RPMI8226 (cell line): ENCODE results near the gene UBN1.
A peak's percentile ranks its signal among the peaks of the same experiment; 100 is the strongest.

Experiments used
- DNase-seq: peaks from one replicate; pipeline ENCODE4 v3.0.0-alpha.2; 2015

Gene UBN1, protein sequence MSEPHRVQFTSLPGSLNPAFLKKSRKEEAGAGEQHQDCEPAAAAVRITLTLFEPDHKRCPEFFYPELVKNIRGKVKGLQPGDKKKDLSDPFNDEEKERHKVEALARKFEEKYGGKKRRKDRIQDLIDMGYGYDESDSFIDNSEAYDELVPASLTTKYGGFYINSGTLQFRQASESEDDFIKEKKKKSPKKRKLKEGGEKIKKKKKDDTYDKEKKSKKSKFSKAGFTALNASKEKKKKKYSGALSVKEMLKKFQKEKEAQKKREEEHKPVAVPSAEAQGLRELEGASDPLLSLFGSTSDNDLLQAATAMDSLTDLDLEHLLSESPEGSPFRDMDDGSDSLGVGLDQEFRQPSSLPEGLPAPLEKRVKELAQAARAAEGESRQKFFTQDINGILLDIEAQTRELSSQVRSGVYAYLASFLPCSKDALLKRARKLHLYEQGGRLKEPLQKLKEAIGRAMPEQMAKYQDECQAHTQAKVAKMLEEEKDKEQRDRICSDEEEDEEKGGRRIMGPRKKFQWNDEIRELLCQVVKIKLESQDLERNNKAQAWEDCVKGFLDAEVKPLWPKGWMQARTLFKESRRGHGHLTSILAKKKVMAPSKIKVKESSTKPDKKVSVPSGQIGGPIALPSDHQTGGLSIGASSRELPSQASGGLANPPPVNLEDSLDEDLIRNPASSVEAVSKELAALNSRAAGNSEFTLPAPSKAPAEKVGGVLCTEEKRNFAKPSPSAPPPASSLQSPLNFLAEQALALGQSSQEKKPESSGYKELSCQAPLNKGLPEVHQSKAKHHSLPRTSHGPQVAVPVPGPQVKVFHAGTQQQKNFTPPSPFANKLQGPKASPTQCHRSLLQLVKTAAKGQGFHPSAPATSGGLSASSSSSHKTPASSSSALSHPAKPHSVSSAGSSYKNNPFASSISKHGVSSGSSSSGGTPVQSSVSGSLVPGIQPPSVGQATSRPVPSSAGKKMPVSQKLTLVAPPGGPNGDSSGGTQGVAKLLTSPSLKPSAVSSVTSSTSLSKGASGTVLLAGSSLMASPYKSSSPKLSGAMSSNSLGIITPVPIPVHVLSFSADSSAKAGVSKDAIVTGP (N-terminal part only)

DNA sequence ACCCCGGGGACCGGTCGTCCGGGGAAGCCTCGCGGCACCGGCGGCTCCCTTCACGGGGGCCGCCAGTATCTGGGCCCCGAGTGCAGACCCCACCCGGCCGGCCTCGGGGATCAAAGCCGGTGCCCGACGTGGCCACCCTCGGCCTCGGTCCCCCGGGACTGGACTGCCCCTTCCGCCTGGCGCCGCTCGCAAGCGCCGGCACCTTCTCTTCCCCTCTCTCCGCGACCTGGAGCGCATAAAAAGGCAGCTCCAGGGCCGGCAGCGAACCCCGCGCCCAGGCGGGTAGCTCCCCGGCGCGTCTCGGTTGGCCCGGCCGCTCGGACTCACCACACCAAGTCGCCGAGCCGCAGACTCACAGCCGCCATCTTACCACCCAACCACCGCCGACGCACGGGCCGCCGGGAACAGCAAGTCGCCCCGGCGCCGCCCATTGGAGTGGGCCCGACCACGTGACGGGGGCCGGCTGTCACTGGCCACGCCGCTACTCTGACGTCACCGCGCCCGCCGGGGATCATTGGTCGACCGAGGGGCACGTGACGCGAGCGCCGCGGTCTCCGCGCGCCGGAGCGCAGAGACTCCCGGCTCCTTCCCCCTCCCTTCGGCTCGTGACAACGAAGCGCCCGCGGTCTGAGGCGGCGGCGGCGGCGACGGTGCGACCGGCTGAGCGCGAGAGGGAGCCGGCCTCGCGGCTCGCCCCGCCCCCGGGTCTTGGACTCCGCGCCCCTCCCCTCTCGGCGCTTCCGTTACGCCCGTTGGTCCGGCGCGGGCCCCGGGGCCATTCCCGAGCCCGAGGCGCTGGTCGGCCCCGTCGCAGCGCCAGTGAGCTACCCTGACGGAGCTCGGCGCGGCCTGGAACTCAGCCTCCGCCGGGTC is at the start of gene UBN1, which contains the start of gene GLYR1:
UBN1 (plus strand) TSS at position 581 of the 873 bp plus-strand sequence. CDS start 5,437 bp downstream, outside the sequence.
GLYR1 (minus strand) TSS at position 388 of the 873 bp plus-strand sequence; CDS start at position 365, 23 bp downstream.
- DNase-seq = peak; percentile 100

GRCh38 chr16:4797805-4798252 is 49.5 kb upstream of the UBN1 start:
- DNase-seq = no peak

DNA sequence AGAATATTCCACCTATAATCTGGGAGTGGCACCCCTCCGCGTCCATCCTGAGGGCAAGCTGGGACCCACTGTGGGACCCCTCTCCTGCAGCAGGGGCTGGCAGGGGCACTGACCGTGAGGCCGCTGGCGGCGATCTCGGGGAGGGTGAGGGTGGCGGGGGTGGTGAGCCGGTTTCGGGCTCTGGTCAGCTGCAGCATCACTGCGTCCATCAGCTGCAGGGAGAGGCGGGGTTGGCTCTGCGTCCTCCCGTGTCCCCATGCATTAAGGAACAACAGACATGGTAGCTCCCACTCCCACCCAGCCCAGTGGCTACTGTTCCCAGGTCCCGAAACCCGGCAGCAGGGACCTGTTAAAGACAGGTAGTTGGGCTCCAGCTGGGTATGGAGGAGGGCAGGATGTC is 48.8 kb upstream of the UBN1 start:
- no peak for DNase-seq

GRCh38 chr16:4799171-4799855 is 48.0 kb upstream of the UBN1 start:
- no peak for DNase-seq

GRCh38 chr16:4800290-4801041 is 46.8 kb upstream of the UBN1 start:
- peak; percentile 77 for DNase-seq

DNA sequence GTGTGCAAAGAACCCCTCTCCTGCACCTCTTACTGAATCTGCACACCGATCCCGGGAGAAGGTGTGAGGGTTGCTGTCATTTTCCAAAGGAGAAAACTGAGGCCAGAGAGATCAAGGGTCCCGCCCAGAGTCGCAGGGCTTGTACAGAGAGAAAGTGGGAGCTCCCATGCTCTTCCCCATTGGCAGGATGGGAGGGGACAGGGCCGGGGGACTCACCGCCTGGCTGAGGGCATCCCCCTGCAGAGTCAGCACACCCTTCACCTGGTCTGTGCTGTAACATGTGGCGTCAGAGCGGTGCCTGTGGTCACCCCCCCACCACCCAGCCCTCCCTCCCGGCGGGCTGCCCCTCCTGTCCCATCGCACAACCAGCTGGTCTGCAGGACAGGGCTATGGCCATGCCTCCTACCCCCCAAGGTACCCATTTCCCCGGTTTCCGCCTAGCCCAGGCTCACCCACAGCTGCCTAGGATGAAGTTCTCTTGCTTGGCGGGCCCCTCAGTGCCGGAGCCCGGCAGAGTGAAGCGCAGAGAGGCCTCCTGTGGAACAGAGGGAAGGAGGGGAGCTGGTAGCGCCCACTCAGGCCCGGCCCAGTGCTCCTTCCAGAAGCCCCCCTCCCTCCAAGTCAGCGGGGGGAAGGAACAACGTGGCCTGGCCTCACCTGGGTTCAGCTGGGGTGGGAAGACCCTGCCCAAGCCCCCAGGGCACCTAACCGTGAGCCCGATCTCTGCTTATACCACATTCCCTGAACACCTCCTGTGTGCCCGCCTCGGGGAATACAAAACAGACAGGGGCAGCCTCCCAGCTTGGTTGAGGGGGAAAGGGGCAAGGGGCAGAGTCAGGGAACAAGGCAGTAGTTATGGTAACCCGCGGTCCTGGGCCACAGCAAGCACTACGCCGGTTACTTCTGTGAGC is 46.0 kb upstream of the UBN1 start:
- DNase-seq = peak; percentile 33

GRCh38 chr16:4801962-4802658 is 45.2 kb upstream of the UBN1 start, which contains the start of gene ROGDI:
Gene ROGDI (minus strand): TSS chr16:4802633. CDS start chr16:4802571, 62 bp downstream.
- DNase-seq = peak; percentile 98

DNA sequence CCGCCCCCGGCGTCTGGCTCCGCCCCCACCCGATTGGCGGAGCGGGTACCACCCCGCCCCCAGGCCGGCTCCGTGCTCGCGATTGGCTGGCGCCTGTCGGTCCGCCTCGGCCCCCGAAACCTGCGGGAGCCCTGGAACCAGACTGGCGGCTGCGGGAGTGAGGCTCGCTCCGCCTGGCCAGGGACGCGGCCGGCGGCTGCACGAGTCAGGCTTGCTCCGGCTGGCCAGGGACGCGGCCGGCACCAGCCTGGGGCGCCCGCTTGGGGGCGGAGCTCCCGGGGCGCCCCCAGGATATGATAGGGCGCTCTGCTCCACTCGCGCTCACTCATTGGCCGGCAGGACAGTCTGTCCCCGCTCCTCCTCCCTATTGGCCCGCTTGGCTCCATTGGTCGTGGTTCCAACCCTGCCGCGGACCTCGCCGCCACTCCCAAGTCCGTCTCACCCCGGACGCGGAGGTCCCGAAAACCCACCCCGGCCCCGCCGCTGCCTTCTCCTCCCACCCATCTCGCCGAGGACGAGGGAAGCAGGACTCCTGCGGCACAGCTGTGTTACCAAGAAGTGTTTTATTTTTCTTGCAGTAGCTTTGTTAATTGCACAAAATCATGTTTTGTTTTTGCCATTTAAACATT is 44.5 kb upstream of the UBN1 start:
- peak; percentile 95 for DNase-seq

DNA sequence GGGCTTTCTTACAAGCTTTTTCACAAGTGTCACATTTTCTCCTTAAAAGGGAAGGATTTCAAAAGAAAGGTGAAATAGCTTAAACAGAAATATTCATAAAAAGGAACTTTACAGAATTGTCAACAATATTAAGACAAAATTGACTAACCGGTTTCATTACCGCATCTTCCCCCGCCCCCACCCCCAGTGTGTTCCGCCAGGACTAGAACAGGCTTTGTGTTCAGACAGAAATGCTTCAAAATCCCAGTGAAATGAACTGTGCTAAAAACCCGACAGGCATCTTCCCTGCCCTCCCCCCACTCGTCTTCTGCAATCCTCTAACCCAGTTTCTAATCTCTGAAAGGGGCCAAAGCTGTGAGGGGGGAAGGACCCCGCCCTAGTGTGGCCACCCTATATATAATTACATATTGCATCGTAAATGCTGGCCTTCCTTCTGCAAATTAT is 43.9 kb upstream of the UBN1 start:
- DNase-seq = no peak

GRCh38 chr16:4803898-4804762 is 43.2 kb upstream of the UBN1 start:
- no peak for DNase-seq

- DNase-seq = no peak
Measured at GRCh38 chr16:4805231-4805630, 42.0 kb upstream of the UBN1 start.

- no peak for DNase-seq
Measured at GRCh38 chr16:4806280-4806679, 41.0 kb upstream of the UBN1 start.

- DNase-seq = no peak
Measured at GRCh38 chr16:4811242-4811641, 36.0 kb upstream of the UBN1 start.

GRCh38 chr16:4811773-4812172 is 35.5 kb upstream of the UBN1 start:
- no peak for DNase-seq

- DNase-seq = no peak
Measured at GRCh38 chr16:4813251-4814003, 33.9 kb upstream of the UBN1 start.

GRCh38 chr16:4814046-4814445 is 33.2 kb upstream of the UBN1 start:
- no peak for DNase-seq
